HepG2 (cell line): Measurements from ENCODE around the gene SLC2A5. TPM values are rescaled to one million over a fixed set of nuclear protein-coding genes. Genes with fewer than 3 reads are reported as not detected.

ENCODE experiments used
- EED ChIP-seq: sonication (generic); formaldehyde crosslinking; IDR thresholded peaks from 2 replicates; pipeline ENCODE4 v1.5.0; 2020; ENCODE audit warnings: mild to moderate bottlenecking, missing genetic modification reagents
- KAT8 ChIP-seq: IDR thresholded peaks from 2 replicates; pipeline ENCODE4 v1.6.1; 2016; ENCODE audit warnings: missing genetic modification reagents, missing compliant biosample characterization
- MEF2D ChIP-seq: sonication (generic); formaldehyde crosslinking; IDR thresholded peaks from 2 replicates; pipeline ENCODE4 v1.5.1; 2020; ENCODE audit warnings: mild to moderate bottlenecking, missing genetic modification reagents
- MIER2 ChIP-seq: IDR thresholded peaks from 2 replicates; pipeline ENCODE4 v1.6.1; 2016; ENCODE audit warnings: missing biosample characterization, missing genetic modification reagents
- TEAD3 ChIP-seq: optimal IDR thresholded peaks from 2 replicates; pipeline ENCODE3; 2016; ENCODE audit warnings: borderline replicate concordance
- ZBTB42 ChIP-seq: sonication (generic); formaldehyde crosslinking; IDR thresholded peaks from 2 replicates; pipeline ENCODE4 v1.5.0; 2020; ENCODE audit warnings: mild to moderate bottlenecking, missing genetic modification reagents
- ZNF234 ChIP-seq: sonication (generic); formaldehyde crosslinking; conservative IDR thresholded peaks from 2 replicates; pipeline ENCODE4 v1.5.1; 2020; ENCODE audit warnings: mild to moderate bottlenecking, missing genetic modification reagents
- ZNF552 ChIP-seq: sonication (generic); formaldehyde crosslinking; IDR thresholded peaks from 2 replicates; pipeline ENCODE4 v1.9.0; 2022; ENCODE audit warnings: missing genetic modification reagents, mild to moderate bottlenecking, borderline replicate concordance
- ZNF720 ChIP-seq: sonication (generic); formaldehyde crosslinking; IDR thresholded peaks from 2 replicates; pipeline ENCODE4 v1.4.0; 2020; ENCODE audit warnings: missing genetic modification reagents
- polyA plus RNA-seq, 8 experiments: library from polyadenylated mRNA; depleted of rRNA in 3 of 8; stranded (reverse) in 7 of 8; unstranded in 1 of 8; fragments of >200 nt; fragmentation: Illumina TruSeq in 4 of 8; extraction: Trizol in 4 of 8; gene quantifications; 2 replicates each; pipeline versions ENCODE4 v1.2.1 to v1.2.3, GENCODE V29; 2011 to 2016; ENCODE audit warnings: low read depth in 4 of 8, missing spikeins in 1 of 8, mixed read lengths in 1 of 8; ENCODE audit not compliant: insufficient read depth in 1 of 8
- total RNA-seq, 5 experiments: library from RNA; depleted of rRNA; stranded (reverse); fragments of >200 nt; fragmentation: Illumina TruSeq; extraction: Trizol; gene quantifications; 2 replicates each; pipeline ENCODE4 v1.2.3, GENCODE V29; 2016; ENCODE audit warnings: low read depth in 1 of 5
- TF ChIP-seq, protein P1 (sequence below): sonication (generic); formaldehyde crosslinking; IDR thresholded peaks from 2 replicates; pipeline ENCODE4 v1.4.0; 2020; ENCODE audit warnings: mild to moderate bottlenecking, missing genetic modification reagents
- TF ChIP-seq, protein P2 (sequence below): sonication (generic); formaldehyde crosslinking; IDR thresholded peaks from 2 replicates; pipeline ENCODE4 v1.8.0; 2022; ENCODE audit warnings: mild to moderate bottlenecking, missing genetic modification reagents; ENCODE audit not compliant: insufficient replicate concordance
- TF ChIP-seq, protein P3 (sequence below): sonication (generic); formaldehyde crosslinking; IDR thresholded peaks from 2 replicates; pipeline ENCODE4 v1.8.1; 2023; ENCODE audit warnings: mild to moderate bottlenecking, missing genetic modification reagents
- TF ChIP-seq, protein P4 (sequence below): sonication (generic); formaldehyde crosslinking; IDR thresholded peaks from 2 replicates; pipeline ENCODE4 v1.8.1; 2023; ENCODE audit warnings: missing genetic modification reagents, inconsistent platforms, borderline replicate concordance
- TF ChIP-seq, protein P5 (sequence below): sonication (generic); formaldehyde crosslinking; IDR thresholded peaks from 2 replicates; pipeline ENCODE4 v1.8.1; 2023; ENCODE audit warnings: mild to moderate bottlenecking, missing genetic modification reagents, borderline replicate concordance
- TF ChIP-seq, protein P6 (sequence below): sonication (generic); formaldehyde crosslinking; IDR thresholded peaks from 2 replicates; pipeline ENCODE4 v1.5.0; 2020; ENCODE audit warnings: mild to moderate bottlenecking, missing genetic modification reagents
- TF ChIP-seq, protein P7 (sequence below): sonication (generic); formaldehyde crosslinking; IDR thresholded peaks from 2 replicates; pipeline ENCODE4 v1.4.0; 2020; ENCODE audit warnings: mild to moderate bottlenecking, missing genetic modification reagents
- TF ChIP-seq, protein P8 (sequence below): sonication (generic); formaldehyde crosslinking; IDR thresholded peaks from 2 replicates; pipeline ENCODE4 v1.4.0; 2020; ENCODE audit warnings: mild to moderate bottlenecking, missing genetic modification reagents

The SLC2A5 gene
- total and polyA plus RNA-seq, 2 of the 13 experiments (the other 11 are each of a cell fraction or from before 2014, with no cell fraction given), result 0.04 to 0.54 TPM

DNA sequence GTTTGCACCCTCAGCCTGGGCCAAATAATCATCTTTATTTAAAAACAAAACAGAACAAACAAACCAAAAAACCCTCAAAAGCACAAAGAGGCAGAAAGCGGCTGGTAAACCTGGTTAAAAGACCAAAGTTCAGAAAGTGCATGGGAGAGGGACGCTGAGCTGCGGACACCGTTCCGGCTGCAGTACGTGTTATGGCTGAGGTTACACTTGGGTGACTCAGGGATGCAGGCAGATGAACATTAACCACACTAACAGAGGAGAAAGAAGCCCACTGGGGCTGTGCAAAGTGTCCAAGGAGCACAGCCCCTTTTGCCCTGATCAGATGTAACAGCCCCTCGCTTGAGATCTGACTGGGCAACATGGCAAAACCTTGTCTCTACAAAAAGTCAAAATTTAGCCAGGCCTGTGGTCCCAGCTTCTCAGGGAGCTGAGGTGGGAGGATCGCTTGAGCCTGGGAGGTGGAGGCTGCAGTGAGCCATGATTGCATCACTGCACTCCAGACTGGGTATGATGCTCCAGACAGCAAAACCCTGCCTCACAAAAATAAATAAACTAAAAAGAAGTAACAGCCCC, 31.1 kb upstream of the SLC2A5 start (continued):
- TF ChIP-seq ZNF234 (no peak), KAT8 (peak; percentile 57), EED (CRISPR knock-in tag) (no peak), ZNF720 (CRISPR knock-in tag) (no peak), TEAD3 (CRISPR knock-in tag) (no peak), ZNF552 (CRISPR knock-in tag) (no peak), MEF2D (CRISPR knock-in tag) (no peak; the same call in 1 of the 2 replicates), MIER2 (CRISPR knock-in tag) (no peak), ZBTB42 (CRISPR knock-in tag) (no peak)
- TF ChIP-seq, protein P1, sequence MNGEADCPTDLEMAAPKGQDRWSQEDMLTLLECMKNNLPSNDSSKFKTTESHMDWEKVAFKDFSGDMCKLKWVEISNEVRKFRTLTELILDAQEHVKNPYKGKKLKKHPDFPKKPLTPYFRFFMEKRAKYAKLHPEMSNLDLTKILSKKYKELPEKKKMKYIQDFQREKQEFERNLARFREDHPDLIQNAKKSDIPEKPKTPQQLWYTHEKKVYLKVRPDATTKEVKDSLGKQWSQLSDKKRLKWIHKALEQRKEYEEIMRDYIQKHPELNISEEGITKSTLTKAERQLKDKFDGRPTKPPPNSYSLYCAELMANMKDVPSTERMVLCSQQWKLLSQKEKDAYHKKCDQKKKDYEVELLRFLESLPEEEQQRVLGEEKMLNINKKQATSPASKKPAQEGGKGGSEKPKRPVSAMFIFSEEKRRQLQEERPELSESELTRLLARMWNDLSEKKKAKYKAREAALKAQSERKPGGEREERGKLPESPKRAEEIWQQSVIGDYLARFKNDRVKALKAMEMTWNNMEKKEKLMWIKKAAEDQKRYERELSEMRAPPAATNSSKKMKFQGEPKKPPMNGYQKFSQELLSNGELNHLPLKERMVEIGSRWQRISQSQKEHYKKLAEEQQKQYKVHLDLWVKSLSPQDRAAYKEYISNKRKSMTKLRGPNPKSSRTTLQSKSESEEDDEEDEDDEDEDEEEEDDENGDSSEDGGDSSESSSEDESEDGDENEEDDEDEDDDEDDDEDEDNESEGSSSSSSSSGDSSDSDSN (CRISPR knock-in tag), result peak; percentile 49; the same call in 1 of the 2 replicates
- TF ChIP-seq, protein P2, sequence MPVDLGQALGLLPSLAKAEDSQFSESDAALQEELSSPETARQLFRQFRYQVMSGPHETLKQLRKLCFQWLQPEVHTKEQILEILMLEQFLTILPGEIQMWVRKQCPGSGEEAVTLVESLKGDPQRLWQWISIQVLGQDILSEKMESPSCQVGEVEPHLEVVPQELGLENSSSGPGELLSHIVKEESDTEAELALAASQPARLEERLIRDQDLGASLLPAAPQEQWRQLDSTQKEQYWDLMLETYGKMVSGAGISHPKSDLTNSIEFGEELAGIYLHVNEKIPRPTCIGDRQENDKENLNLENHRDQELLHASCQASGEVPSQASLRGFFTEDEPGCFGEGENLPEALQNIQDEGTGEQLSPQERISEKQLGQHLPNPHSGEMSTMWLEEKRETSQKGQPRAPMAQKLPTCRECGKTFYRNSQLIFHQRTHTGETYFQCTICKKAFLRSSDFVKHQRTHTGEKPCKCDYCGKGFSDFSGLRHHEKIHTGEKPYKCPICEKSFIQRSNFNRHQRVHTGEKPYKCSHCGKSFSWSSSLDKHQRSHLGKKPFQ (CRISPR knock-in tag), result peak; percentile 43
- TF ChIP-seq, protein P3, sequence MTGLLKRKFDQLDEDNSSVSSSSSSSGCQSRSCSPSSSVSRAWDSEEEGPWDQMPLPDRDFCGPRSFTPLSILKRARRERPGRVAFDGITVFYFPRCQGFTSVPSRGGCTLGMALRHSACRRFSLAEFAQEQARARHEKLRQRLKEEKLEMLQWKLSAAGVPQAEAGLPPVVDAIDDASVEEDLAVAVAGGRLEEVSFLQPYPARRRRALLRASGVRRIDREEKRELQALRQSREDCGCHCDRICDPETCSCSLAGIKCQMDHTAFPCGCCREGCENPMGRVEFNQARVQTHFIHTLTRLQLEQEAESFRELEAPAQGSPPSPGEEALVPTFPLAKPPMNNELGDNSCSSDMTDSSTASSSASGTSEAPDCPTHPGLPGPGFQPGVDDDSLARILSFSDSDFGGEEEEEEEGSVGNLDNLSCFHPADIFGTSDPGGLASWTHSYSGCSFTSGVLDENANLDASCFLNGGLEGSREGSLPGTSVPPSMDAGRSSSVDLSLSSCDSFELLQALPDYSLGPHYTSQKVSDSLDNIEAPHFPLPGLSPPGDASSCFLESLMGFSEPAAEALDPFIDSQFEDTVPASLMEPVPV (CRISPR knock-in tag), result 0 out of 2 replicates have a peak, but pooled peaks have one; percentile 34
- TF ChIP-seq, protein P4, sequence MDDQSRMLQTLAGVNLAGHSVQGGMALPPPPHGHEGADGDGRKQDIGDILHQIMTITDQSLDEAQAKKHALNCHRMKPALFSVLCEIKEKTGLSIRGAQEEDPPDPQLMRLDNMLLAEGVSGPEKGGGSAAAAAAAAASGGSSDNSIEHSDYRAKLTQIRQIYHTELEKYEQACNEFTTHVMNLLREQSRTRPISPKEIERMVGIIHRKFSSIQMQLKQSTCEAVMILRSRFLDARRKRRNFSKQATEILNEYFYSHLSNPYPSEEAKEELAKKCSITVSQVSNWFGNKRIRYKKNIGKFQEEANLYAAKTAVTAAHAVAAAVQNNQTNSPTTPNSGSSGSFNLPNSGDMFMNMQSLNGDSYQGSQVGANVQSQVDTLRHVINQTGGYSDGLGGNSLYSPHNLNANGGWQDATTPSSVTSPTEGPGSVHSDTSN (CRISPR knock-in tag), result no peak
- TF ChIP-seq, protein P5, sequence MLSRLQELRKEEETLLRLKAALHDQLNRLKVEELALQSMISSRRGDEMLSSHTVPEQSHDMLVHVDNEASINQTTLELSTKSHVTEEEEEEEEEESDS (CRISPR knock-in tag), result no peak
- TF ChIP-seq, protein P6, sequence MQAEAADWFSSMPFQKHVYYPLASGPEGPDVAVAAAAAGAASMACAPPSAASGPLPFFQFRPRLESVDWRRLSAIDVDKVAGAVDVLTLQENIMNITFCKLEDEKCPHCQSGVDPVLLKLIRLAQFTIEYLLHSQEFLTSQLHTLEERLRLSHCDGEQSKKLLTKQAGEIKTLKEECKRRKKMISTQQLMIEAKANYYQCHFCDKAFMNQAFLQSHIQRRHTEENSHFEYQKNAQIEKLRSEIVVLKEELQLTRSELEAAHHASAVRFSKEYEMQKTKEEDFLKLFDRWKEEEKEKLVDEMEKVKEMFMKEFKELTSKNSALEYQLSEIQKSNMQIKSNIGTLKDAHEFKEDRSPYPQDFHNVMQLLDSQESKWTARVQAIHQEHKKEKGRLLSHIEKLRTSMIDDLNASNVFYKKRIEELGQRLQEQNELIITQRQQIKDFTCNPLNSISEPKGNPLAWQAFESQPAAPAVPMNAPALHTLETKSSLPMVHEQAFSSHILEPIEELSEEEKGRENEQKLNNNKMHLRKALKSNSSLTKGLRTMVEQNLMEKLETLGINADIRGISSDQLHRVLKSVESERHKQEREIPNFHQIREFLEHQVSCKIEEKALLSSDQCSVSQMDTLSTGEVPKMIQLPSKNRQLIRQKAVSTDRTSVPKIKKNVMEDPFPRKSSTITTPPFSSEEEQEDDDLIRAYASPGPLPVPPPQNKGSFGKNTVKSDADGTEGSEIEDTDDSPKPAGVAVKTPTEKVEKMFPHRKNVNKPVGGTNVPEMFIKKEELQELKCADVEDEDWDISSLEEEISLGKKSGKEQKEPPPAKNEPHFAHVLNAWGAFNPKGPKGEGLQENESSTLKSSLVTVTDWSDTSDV (CRISPR knock-in tag), result no peak
- TF ChIP-seq, protein P7, sequence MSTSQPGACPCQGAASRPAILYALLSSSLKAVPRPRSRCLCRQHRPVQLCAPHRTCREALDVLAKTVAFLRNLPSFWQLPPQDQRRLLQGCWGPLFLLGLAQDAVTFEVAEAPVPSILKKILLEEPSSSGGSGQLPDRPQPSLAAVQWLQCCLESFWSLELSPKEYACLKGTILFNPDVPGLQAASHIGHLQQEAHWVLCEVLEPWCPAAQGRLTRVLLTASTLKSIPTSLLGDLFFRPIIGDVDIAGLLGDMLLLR (CRISPR knock-in tag), result no peak
- TF ChIP-seq, protein P8, sequence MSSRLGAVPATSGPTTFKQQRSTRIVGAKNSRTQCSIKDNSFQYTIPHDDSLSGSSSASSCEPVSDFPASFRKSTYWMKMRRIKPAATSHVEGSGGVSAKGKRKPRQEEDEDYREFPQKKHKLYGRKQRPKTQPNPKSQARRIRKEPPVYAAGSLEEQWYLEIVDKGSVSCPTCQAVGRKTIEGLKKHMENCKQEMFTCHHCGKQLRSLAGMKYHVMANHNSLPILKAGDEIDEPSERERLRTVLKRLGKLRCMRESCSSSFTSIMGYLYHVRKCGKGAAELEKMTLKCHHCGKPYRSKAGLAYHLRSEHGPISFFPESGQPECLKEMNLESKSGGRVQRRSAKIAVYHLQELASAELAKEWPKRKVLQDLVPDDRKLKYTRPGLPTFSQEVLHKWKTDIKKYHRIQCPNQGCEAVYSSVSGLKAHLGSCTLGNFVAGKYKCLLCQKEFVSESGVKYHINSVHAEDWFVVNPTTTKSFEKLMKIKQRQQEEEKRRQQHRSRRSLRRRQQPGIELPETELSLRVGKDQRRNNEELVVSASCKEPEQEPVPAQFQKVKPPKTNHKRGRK, result no peak
